ENCODE measurements around the gene TUBA3E.
"Not testable (repeated sequence)": the region's sequence is repeated elsewhere in the genome, so short reads cannot be mapped to it uniquely, and the experiment has no call there.

GRCh38 chr2:130153721-130154422 is 44.4 kb downstream of the TUBA3E start:
- TF ChIP-seq POLR2A (IDR thresholded peaks at IDR 0.05), result not testable (repeated sequence)
- TF ChIP-seq, protein P1, sequence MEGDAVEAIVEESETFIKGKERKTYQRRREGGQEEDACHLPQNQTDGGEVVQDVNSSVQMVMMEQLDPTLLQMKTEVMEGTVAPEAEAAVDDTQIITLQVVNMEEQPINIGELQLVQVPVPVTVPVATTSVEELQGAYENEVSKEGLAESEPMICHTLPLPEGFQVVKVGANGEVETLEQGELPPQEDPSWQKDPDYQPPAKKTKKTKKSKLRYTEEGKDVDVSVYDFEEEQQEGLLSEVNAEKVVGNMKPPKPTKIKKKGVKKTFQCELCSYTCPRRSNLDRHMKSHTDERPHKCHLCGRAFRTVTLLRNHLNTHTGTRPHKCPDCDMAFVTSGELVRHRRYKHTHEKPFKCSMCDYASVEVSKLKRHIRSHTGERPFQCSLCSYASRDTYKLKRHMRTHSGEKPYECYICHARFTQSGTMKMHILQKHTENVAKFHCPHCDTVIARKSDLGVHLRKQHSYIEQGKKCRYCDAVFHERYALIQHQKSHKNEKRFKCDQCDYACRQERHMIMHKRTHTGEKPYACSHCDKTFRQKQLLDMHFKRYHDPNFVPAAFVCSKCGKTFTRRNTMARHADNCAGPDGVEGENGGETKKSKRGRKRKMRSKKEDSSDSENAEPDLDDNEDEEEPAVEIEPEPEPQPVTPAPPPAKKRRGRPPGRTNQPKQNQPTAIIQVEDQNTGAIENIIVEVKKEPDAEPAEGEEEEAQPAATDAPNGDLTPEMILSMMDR (IDR thresholded peaks at IDR 0.05), result not testable (repeated sequence)
